Measurements from ENCODE around the gene ADRA2A.

Gene ADRA2A

DNA sequence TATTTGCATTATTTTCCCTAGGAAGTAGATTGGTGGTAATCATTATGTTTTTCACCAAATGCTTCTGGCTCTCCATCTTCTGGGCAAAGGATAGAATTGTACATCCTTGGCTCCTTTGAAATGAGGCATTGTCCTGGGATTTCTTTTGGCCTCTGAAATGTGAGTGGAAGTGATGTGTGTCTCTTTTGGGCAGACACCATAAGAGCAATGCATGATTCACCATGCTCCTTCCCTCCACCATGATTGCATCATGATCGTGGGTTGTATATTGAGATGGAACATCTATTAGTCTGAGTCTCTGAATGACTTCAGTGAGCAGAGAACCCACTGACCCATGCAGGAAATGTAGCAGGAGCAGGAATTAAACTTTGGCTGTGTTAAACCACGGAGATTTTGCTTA lies 49.2 kb downstream of the ADRA2A start:
- H3K4me3 ChIP-seq (ENCODE audit: low read length) = no peak overlapping the region
- TF ChIP-seq ZNF274 (IDR thresholded peaks at IDR 0.05; ENCODE audit: low read depth, low read length) = no peak

- no peak overlapping the region for H3K4me3 ChIP-seq (ENCODE audit: low read length)
- TF ChIP-seq ZNF274 (IDR thresholded peaks at IDR 0.05; ENCODE audit: low read depth, low read length) = no peak
Observed at GRCh38 chr10:111127081-111127848, 50.4 kb downstream of the ADRA2A start.

- no peak overlapping the region for H3K4me3 ChIP-seq (ENCODE audit: low read length)
- no peak for TF ChIP-seq ZNF274 (IDR thresholded peaks at IDR 0.05; ENCODE audit: low read depth, low read length)
Observed at GRCh38 chr10:111128331-111129180, 51.7 kb downstream of the ADRA2A start.

- H3K4me3 ChIP-seq (ENCODE audit: low read length) = no peak overlapping the region
- TF ChIP-seq ZNF274 (IDR thresholded peaks at IDR 0.05; ENCODE audit: low read depth, low read length) = no peak
Observed at GRCh38 chr10:111129363-111129762, 52.5 kb downstream of the ADRA2A start.

DNA sequence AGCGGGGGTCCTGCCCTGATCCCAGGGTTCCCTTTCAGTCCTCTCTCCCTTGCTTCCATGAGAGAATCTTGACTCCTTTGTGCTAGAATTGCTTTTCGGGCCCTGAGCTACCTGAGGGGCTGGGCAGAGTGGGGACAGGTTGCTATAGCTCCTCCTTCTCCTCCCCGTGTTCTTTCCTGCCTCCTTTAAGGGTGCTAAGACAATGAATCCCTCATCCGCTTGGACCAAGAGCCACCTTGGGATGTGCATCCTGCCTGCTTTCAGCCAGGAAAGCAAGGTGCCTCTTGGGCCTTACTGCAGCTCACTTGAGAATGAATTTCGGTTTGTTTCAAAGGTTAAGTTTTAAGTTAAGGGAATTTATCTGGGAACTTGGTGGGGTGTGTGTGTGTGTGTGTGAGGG lies 53.6 kb downstream of the ADRA2A start:
- H3K4me3 ChIP-seq (ENCODE audit: low read length) = no peak overlapping the region
- TF ChIP-seq ZNF274 (IDR thresholded peaks at IDR 0.05; ENCODE audit: low read depth, low read length) = no peak
